ENCODE data around the gene RAB10.

DNA sequence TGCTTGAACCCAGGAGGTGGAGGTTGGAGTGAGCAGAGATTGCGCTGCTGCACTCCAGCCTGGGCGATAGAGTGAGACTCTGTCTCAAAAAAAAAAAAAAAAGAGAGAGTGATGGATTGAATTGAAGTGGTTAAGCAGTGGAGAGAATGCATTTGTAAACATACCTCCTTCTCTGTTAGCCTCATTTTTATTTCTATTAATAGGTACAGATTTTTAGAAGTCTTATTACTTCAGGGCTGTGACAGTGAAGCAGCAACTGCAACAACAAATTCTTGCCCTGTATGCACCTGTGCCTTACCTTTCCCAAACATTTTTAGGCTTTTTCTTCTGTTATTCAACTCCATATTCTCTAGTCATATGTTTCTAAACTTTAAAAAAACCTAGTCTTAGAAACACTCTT lies 55.5 kb downstream of the RAB10 start:
- TF ChIP-seq, protein P1, sequence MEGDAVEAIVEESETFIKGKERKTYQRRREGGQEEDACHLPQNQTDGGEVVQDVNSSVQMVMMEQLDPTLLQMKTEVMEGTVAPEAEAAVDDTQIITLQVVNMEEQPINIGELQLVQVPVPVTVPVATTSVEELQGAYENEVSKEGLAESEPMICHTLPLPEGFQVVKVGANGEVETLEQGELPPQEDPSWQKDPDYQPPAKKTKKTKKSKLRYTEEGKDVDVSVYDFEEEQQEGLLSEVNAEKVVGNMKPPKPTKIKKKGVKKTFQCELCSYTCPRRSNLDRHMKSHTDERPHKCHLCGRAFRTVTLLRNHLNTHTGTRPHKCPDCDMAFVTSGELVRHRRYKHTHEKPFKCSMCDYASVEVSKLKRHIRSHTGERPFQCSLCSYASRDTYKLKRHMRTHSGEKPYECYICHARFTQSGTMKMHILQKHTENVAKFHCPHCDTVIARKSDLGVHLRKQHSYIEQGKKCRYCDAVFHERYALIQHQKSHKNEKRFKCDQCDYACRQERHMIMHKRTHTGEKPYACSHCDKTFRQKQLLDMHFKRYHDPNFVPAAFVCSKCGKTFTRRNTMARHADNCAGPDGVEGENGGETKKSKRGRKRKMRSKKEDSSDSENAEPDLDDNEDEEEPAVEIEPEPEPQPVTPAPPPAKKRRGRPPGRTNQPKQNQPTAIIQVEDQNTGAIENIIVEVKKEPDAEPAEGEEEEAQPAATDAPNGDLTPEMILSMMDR (IDR thresholded peaks at IDR 0.05; ENCODE audit: insufficient read depth, low read depth, low read length): no peak
- TF ChIP-seq EZH2 (IDR thresholded peaks at IDR 0.05; ENCODE audit: insufficient read depth, low read length): no peak

Measured in astrocyte (in vitro differentiated cells and primary cell).